ENCODE results near the gene ENTPD1. TPM values are rescaled to one million over a fixed set of nuclear protein-coding genes. Genes with fewer than 3 reads are reported as not detected.
A peak's percentile ranks its signal among the peaks of the same experiment; 100 is the strongest.

Gene ENTPD1
- polyA plus RNA-seq, 1 donor (not counting 4 experiments of a cell fraction or from before 2014, with no cell fraction given), result 0.03 TPM

DNA sequence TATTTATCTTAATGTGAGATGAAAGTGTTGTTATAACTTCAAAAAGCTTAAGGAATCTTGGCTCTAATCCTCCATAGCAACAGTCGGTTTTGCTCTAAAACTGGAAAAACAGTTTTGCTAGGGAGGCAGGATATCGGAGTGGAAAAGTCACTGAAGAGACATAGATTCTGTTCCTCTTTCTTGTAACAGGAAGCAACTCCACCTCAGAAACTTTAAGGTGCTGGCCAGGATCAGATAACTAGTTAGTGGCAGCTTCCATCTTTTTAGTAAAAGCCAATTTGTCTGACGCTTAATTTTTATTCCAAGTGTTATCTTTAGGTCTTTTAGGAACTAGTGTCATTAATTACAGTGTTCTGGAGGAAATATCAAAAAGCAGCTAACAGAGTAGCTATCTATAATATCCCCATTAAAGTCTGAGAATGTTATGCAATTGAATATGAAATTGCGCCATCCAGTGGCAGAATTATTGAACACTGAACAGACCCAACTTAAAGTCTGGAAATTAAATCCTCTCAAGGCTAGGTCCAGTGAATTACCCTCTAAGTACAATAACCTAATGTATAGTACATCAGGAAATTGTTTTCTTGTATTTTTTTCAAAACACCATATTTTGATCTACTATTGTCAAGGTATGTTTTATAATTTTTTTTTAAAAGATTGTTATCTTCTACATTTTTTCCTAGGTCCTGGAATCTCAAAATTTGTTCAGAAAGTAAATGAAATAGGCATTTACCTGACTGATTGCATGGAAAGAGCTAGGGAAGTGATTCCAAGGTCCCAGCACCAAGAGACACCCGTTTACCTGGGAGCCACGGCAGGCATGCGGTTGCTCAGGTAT lies 85.9 kb downstream of the ENTPD1 start:
- dilution Hi-C loops (cut with MboI; ENCODE audit: extremely low pct_ligation_motif_present, low sequenced_read_pairs), result no loop called here
- FAIRE-seq, result no peak
- no peak overlapping the region for H3K4me3 ChIP-seq (ENCODE audit: control insufficient read depth in 2 of 3, extremely low read depth in 1 of 3, insufficient read depth in 2 of 3, low read depth in 1 of 3, low read length in 3 of 3)
- H3K27ac ChIP-seq (ENCODE audit: control insufficient read depth, insufficient read depth, low read length), result no peak overlapping the region
- TF ChIP-seq EZH2 (IDR thresholded peaks at IDR 0.05; ENCODE audit: low read length), result no peak
- TF ChIP-seq, protein P1, sequence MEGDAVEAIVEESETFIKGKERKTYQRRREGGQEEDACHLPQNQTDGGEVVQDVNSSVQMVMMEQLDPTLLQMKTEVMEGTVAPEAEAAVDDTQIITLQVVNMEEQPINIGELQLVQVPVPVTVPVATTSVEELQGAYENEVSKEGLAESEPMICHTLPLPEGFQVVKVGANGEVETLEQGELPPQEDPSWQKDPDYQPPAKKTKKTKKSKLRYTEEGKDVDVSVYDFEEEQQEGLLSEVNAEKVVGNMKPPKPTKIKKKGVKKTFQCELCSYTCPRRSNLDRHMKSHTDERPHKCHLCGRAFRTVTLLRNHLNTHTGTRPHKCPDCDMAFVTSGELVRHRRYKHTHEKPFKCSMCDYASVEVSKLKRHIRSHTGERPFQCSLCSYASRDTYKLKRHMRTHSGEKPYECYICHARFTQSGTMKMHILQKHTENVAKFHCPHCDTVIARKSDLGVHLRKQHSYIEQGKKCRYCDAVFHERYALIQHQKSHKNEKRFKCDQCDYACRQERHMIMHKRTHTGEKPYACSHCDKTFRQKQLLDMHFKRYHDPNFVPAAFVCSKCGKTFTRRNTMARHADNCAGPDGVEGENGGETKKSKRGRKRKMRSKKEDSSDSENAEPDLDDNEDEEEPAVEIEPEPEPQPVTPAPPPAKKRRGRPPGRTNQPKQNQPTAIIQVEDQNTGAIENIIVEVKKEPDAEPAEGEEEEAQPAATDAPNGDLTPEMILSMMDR (optimal IDR thresholded peaks at IDR 0.05 in 1 of 3, IDR thresholded peaks at IDR 0.05 in 1 of 3, conservative IDR thresholded peaks at IDR 0.05 in 1 of 3; ENCODE audit: extremely low read depth in 1 of 3, insufficient read depth in 2 of 3, low read length in 3 of 3), result peak in 2 of 3 experiments; percentile 35 to 49
- no peaks in the 10 kb centered on the region for H3K79me2 ChIP-seq (ENCODE audit: control insufficient read depth, insufficient read depth, low read length)
- H3K27me3 ChIP-seq (ENCODE audit: control insufficient read depth, extremely low read depth, insufficient read depth, low read length), result peaks cover 3% of the 10 kb centered on the region
- H3K9ac ChIP-seq (ENCODE audit: control insufficient read depth, extremely low read depth, insufficient read depth, low read length), result no peak overlapping the region
- no peaks in the 10 kb centered on the region for H3K9me3 ChIP-seq (ENCODE audit: control insufficient read depth, low read depth, low read length)
- no peaks in the 10 kb centered on the region for H3K9me1 ChIP-seq (ENCODE audit: control insufficient read depth, extremely low read depth, insufficient read depth, low read length)
- no peak overlapping the region for H3K4me2 ChIP-seq (ENCODE audit: control insufficient read depth, extremely low read depth, insufficient read depth, low read depth, low read length)
- H3K36me3 ChIP-seq (ENCODE audit: control insufficient read depth in 2 of 2, extremely low read depth in 1 of 2, insufficient read depth in 2 of 2, low read length in 2 of 2), result no peaks in the 10 kb centered on the region
- H3K4me1 ChIP-seq (ENCODE audit: control insufficient read depth, extremely low read depth, insufficient read depth, low read length), result no peaks in the 10 kb centered on the region
- DNase-seq (ENCODE audit: low read depth, low spot score), result peak; percentile 11
- no peaks in the 10 kb centered on the region for H4K20me1 ChIP-seq (ENCODE audit: control insufficient read depth, extremely low read depth, insufficient read depth, low read length)
- no peak overlapping the region for H2AFZ ChIP-seq (ENCODE audit: control insufficient read depth, low read length)

DNA sequence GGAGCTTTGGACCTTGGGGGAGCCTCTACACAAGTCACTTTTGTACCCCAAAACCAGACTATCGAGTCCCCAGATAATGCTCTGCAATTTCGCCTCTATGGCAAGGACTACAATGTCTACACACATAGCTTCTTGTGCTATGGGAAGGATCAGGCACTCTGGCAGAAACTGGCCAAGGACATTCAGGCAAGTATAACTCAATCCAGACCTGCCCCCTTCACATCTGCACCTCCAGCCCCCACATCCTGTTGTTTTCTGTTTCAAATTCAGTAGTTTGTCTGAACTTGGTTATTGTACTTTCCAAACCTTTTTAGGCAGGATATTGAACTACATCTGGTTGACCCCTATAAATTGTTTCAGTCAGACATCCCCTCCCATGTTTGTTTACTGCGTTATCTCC lies 89.4 kb downstream of the ENTPD1 start:
- Histone ChIP-seq H3K4me3 (ENCODE audit: control insufficient read depth in 2 of 3, extremely low read depth in 1 of 3, insufficient read depth in 2 of 3, low read depth in 1 of 3, low read length in 3 of 3) (no peak overlapping the region), H2AFZ (ENCODE audit: control insufficient read depth, low read length) (no peak overlapping the region), H3K36me3 (ENCODE audit: control insufficient read depth in 2 of 2, extremely low read depth in 1 of 2, insufficient read depth in 2 of 2, low read length in 2 of 2) (no peaks in the 10 kb centered on the region), H4K20me1 (ENCODE audit: control insufficient read depth, extremely low read depth, insufficient read depth, low read length) (no peaks in the 10 kb centered on the region), H3K27me3 (ENCODE audit: control insufficient read depth, extremely low read depth, insufficient read depth, low read length) (peaks cover 3% of the 10 kb centered on the region), H3K4me2 (ENCODE audit: control insufficient read depth, extremely low read depth, insufficient read depth, low read depth, low read length) (no peak overlapping the region), H3K9me3 (ENCODE audit: control insufficient read depth, low read depth, low read length) (no peaks in the 10 kb centered on the region), H3K4me1 (ENCODE audit: control insufficient read depth, extremely low read depth, insufficient read depth, low read length) (no peaks in the 10 kb centered on the region), H3K9ac (ENCODE audit: control insufficient read depth, extremely low read depth, insufficient read depth, low read length) (no peak overlapping the region), H3K79me2 (ENCODE audit: control insufficient read depth, insufficient read depth, low read length) (no peaks in the 10 kb centered on the region), H3K9me1 (ENCODE audit: control insufficient read depth, extremely low read depth, insufficient read depth, low read length) (no peaks in the 10 kb centered on the region), H3K27ac (ENCODE audit: control insufficient read depth, insufficient read depth, low read length) (no peak overlapping the region)
- TF ChIP-seq, protein P1 (optimal IDR thresholded peaks at IDR 0.05 in 1 of 3, IDR thresholded peaks at IDR 0.05 in 1 of 3, conservative IDR thresholded peaks at IDR 0.05 in 1 of 3; ENCODE audit: extremely low read depth in 1 of 3, insufficient read depth in 2 of 3, low read length in 3 of 3), result no peak
- no peak for TF ChIP-seq EZH2 (IDR thresholded peaks at IDR 0.05; ENCODE audit: low read length)
- DNase-seq (ENCODE audit: low read depth, low spot score), result no peak
- no peak for FAIRE-seq
- dilution Hi-C loops (cut with MboI; ENCODE audit: extremely low pct_ligation_motif_present, low sequenced_read_pairs), result no loop called here

Measured in keratinocyte (primary cell).